ENCODE measurements around the gene SPNS2.

Gene SPNS2

DNA sequence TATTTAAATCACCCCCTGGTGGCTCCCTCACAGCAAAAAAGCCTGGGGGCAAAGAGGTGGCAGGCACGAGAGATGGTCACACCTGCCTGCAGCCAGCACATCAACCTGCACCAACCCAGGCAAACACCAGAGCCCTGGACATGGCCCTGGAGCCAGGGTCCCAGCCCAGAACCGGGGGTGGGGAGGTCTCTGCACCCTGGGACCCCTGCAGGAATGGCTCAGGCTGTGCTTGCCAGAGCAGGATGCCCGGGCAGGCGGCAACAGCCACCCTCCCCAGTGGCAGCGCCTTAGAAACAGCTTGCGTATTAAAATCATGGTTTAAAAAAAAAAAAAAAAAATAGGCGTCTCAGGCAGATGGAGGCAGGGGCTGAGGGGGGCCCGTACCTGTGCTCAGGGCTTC, 40.3 kb downstream of the SPNS2 start:
- DNase-seq: no peak

DNA sequence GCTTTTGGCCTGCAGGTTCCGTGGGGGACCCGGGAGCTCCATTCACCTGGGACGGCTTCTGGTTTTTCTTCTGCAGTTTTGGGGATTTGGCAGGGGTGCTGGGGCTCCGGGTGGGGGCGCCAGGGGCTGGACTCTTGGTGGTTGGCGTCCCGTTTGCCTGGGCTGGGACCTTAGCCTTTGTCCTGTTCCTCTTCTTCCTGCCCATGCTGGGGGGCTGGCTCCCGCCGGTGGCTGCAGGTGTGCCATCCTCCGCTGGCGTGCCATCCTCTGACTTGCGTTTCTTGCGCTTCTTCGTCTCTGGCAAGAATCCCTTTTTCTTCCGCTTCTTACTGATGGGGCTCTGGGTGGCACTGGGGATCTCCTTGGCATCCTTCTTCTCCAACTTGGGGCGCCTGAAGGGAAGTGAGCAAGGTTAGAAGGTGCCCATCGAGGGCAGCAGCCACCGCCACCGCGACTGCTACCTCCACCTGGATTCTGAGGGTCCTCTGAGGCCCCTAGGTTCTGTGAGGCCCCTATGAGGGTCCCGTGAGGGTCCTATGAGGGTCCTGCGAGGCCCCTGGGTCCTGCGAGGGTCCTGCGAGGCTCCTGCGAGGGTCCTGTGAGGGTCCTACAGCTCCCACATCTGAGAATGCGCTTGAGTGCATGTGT, 41.0 kb downstream of the SPNS2 start:
- no peak for DNase-seq

DNA sequence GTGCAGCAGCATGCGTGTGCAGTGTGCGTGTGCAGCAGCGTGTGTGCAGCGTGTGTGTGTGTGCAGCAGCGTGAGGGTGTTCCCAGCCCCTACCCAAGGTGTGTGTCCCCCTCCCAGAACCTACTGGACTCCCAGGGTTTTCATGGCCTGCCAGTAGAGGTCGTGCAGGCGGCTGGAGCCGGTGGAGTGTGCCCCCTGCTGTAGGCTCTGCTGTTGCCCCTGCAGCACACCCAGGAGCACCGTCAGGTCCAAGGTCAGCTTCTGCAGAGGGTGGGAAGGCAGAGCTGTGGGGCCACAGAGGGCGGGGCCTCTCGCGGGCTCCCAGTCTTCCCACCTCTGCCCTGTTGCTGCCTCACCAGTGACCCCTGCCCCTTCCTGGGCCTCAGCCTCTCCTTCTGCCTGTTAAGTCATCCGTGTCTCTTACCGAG, 41.6 kb downstream of the SPNS2 start:
- peak; percentile 24 for DNase-seq

GRCh38 chr17:4540687-4541327, 42.1 kb downstream of the SPNS2 start:
- DNase-seq: no peak

DNA sequence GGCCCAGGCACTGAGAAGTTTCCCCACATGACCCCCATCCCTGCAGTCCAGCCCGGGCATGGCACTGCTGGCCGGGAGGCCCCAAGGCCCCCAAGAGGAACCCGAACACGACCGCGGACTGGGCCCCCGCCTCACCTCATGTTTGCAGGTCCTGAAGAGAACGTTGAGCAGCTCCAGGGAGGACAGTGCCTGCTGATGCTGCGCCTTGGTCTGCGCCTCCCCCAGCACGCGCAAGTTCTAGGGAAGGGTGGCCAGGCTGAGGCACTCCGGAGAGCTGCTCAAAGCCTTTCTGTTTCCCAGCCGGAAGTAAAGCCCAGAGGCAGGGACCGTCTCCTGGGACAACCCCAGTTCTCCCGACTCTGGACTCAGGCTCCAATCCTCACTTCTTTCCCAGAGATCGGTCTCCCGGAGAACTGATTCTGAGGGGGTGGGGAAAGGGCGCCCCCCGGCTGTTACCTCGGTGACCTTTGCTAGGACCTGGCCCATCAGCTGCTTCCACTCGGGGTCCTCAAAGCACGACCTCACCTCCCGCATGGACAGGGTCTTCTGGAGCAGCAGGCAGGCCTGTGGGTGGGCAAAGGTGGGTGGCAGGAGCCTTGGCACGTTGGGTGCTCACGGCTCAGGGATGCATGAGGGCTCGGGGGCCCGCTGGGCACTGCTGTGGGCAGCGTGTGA, 42.8 kb downstream of the SPNS2 start:
- no peak for DNase-seq

- DNase-seq: no peak
Observed at GRCh38 chr17:4542003-4542725, 43.5 kb downstream of the SPNS2 start.

GRCh38 chr17:4542726-4543191, 44.1 kb downstream of the SPNS2 start:
- DNase-seq: no peak

GRCh38 chr17:4543557-4544026, 44.9 kb downstream of the SPNS2 start:
- DNase-seq: no peak

GRCh38 chr17:4544135-4544950, 45.7 kb downstream of the SPNS2 start:
- DNase-seq: no peak

DNA sequence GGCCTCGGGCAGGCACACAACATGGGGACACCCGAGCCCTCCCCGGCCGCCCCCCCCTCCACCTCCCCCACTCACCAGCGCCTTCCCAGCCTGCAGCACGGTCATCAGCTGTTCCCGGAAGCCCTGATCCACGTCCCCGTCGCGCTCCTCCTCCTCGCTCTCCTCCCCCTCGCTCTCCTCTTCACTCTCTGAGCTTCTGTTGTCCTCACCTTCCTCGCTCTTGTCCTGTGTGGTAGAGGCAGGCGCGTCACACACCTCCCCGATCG, 46.2 kb downstream of the SPNS2 start:
- no peak for DNase-seq

GRCh38 chr17:4545217-4545951, 46.7 kb downstream of the SPNS2 start:
- no peak for DNase-seq

DNA sequence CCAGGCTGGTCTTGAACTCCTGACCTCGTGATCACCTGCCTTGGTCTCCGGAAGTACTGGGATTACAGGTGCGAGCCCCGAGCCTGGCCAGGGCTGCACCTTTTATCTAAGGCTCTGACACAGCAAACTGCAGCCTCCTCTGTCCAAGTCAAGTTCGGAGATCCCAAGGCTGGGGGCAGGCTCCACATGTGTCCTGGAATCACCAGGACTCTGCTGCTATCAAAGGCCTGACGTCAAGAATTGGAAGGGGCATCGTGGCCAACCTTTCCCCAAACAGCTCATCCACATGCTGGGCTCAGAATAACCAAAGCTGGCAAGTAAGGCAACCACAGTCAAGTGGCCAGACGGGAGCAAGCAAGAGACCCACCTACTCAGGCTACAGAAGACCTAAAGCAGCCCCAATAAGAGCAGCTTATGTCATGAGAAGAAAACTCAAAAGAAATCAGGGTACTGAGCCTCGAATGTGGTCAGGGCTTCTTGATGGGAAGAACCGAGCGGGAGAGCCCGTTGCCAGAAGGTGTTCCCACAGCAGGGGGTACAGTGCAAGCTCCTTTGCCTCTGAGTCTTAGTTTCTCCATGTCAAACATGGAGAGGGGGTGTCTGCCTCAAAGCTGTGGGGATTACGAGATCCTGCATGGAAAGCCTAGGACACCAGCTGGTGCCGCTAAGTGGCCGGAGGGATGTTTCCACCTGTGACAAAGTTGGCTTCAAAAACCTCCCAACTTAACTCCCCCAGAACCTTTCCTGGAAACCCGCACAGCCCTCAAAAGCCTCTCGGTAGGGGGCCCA, 48.6 kb downstream of the SPNS2 start:
- no peak for DNase-seq

- no peak for DNase-seq
Observed at GRCh38 chr17:4548061-4548461, 49.4 kb downstream of the SPNS2 start.

DNA sequence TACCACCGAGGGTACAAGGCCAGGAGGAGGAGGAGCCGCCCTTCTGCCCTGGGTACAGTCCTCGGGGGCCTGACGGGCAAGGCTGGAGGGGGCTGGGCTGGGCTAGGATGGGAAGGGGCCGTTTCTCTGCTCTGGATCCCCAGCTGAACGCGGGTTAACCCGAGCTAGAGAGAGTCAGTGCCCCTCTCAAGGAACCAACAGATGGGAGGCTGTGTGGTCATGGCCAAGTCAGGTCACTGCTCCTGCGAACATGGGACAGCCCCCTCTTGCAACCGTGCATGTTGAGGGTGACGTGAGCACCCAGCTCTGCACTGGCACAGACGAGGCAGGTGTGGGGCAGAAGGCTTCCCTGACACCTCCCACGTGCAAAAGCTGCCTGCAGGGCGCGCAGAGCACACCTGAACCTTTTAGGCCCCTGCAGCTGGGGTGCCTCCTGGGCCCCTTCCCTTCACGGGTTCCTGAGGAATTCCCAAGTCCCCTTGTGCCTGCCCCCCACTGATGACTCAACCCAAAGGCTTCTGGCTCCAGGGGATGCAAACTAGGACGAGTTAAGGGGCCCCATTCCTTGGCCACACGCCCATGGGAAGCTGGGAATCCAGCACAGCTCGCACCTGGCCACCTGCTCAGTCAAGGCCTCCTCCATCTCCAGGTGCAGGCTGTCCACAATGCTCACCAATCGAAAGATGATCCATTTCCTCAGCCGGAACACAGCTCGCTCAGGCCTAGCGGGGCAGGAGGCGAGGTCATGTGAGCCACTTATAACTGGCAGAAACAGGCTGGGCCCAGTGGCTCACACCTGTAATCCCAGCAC, 50.2 kb downstream of the SPNS2 start:
- no peak for DNase-seq

GRCh38 chr17:4549781-4550533, 51.3 kb downstream of the SPNS2 start:
- no peak for DNase-seq

DNA sequence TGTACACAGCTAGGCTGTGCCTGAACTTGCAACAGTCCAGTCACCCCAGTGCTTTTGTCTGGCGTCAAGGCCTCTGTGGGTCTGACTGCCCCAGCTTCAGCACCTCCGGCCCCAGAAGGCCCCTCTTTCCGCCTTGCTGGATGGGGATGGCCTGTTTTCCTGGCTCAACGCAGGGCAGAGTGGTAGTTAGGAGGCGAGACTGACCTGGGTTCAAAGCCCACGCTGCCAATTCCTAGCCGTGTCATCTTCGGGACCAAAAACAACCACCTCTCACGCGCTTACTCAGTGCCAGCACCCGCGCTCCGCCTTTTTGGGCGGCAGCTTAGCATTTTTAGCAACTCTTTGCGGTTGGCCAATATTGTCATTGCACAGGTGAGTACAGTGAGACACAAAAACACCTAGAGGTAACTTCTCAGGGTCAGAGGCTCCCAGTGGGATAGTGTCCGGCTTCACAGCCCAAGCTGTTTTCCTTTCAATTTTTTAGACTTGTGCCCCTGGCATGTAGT, 51.9 kb downstream of the SPNS2 start:
- DNase-seq: no peak

DNA sequence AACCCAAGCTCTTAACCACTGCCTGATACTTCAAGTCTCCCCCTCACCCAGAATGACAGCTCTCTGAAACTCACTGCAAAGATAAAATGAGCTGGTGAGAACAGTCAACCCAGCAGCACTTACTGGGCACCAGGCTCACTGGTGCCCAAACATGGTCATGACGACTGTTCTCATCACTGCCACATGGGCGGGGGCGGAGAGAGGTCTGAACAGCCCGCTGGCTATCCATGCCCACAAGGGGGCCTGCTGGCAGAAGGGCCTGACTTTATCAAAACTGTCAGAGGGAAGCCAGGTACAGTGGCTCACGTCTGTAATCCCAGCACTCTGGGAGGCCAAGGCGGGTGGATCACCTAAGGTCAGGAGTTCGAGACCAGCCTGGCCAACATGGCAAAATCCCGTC, 52.5 kb downstream of the SPNS2 start:
- no peak for DNase-seq

- DNase-seq: no peak
Observed at GRCh38 chr17:4551796-4552525, 53.3 kb downstream of the SPNS2 start.

GRCh38 chr17:4553669-4554068, 55.0 kb downstream of the SPNS2 start:
- DNase-seq: no peak
